GM21717 (cell line): ENCODE data around the gene C6orf52.

Experiments used
- ATAC-seq: cut with Tn5 transposase; IDR thresholded peaks from one replicate; pipeline ENCODE4 v1.9.1; 2021; ENCODE audit warnings: mild to moderate bottlenecking, moderate library complexity; ENCODE audit not compliant: unreplicated experiment

C6orf52 gene

GRCh38 chr6:10658910-10659698 is 35.3 kb downstream of the C6orf52 start:
- no peak for ATAC-seq

GRCh38 chr6:10655508-10656055 is 38.8 kb downstream of the C6orf52 start:
- no peak for ATAC-seq

- ATAC-seq, result no peak
Observed at GRCh38 chr6:10644225-10644624, 50.2 kb downstream of the C6orf52 start.

- ATAC-seq, result peak; percentile 77
Observed at GRCh38 chr6:10643201-10643651, 51.2 kb downstream of the C6orf52 start.

- ATAC-seq, result no peak
Observed at GRCh38 chr6:10641528-10641927, 52.9 kb downstream of the C6orf52 start.

- ATAC-seq, result no peak
Observed at GRCh38 chr6:10640412-10640811, 54.0 kb downstream of the C6orf52 start.

GRCh38 chr6:10633216-10633615 is 61.2 kb downstream of the C6orf52 start:
- peak; percentile 95 for ATAC-seq

- ATAC-seq, result no peak
Observed at GRCh38 chr6:10630178-10630577, 64.2 kb downstream of the C6orf52 start.

- ATAC-seq, result no peak
Observed at GRCh38 chr6:10627800-10628199, 66.6 kb downstream of the C6orf52 start.

GRCh38 chr6:10626154-10626741 is 68.2 kb downstream of the C6orf52 start:
- no peak for ATAC-seq

- no peak for ATAC-seq
Observed at GRCh38 chr6:10624836-10625235, 69.6 kb downstream of the C6orf52 start.

- no peak for ATAC-seq
Observed at GRCh38 chr6:10621847-10622246, 72.6 kb downstream of the C6orf52 start.
